Activated CD8-positive, alpha-beta memory T cell treated with anti-CD3 and anti-CD28 coated beads, Interleukin-2, amount 50 U/mL, for 48 hours (primary cell): Measurements from ENCODE around the gene SUCLG2.
"Not testable (repeated sequence)": the region's sequence is repeated elsewhere in the genome, so short reads cannot be mapped to it uniquely, and the experiment has no call there.

Experiments used
- DNase-seq: peaks from one replicate; pipeline ENCODE4 v3.0.0-alpha.2; 2020

The SUCLG2 gene

GRCh38 chr3:67605377-67605776 lies 49.0 kb downstream of the SUCLG2 start:
- DNase-seq, result no peak

GRCh38 chr3:67602816-67603215 lies 51.6 kb downstream of the SUCLG2 start:
- no peak for DNase-seq

- DNase-seq, result no peak
These were observed 52.3 kb downstream of the SUCLG2 start for GRCh38 chr3:67601919-67602608.

GRCh38 chr3:67601385-67601784 lies 53.0 kb downstream of the SUCLG2 start:
- DNase-seq, result no peak

GRCh38 chr3:67599821-67600220 lies 54.6 kb downstream of the SUCLG2 start:
- DNase-seq, result no peak

GRCh38 chr3:67598814-67599556 lies 55.4 kb downstream of the SUCLG2 start:
- DNase-seq, result no peak

- no peak for DNase-seq
These were observed 59.0 kb downstream of the SUCLG2 start for GRCh38 chr3:67595424-67595823.

GRCh38 chr3:67593761-67594234 lies 60.6 kb downstream of the SUCLG2 start:
- DNase-seq, result no peak

- DNase-seq, result no peak
These were observed 62.4 kb downstream of the SUCLG2 start for GRCh38 chr3:67592057-67592456.

- no peak for DNase-seq
These were observed 66.6 kb downstream of the SUCLG2 start for GRCh38 chr3:67587811-67588210.

- DNase-seq, result no peak
These were observed 67.1 kb downstream of the SUCLG2 start for GRCh38 chr3:67587301-67587700.

GRCh38 chr3:67584608-67585007 lies 69.8 kb downstream of the SUCLG2 start:
- not testable (repeated sequence) for DNase-seq

- DNase-seq, result no peak
These were observed 73.9 kb downstream of the SUCLG2 start for GRCh38 chr3:67580430-67581000.

- DNase-seq, result no peak
These were observed 76.0 kb downstream of the SUCLG2 start for GRCh38 chr3:67578416-67578815.

- no peak for DNase-seq
These were observed 78.0 kb downstream of the SUCLG2 start for GRCh38 chr3:67576441-67576840.

GRCh38 chr3:67569324-67569723 lies 85.1 kb downstream of the SUCLG2 start:
- DNase-seq, result no peak

- DNase-seq, result no peak
These were observed 86.5 kb downstream of the SUCLG2 start for GRCh38 chr3:67567893-67568292.

- DNase-seq, result no peak
These were observed 89.4 kb downstream of the SUCLG2 start for GRCh38 chr3:67564973-67565372.

- no peak for DNase-seq
These were observed 90.4 kb downstream of the SUCLG2 start for GRCh38 chr3:67564008-67564407.

- no peak for DNase-seq
These were observed 92.6 kb downstream of the SUCLG2 start for GRCh38 chr3:67561667-67562394.

- no peak for DNase-seq
These were observed 93.1 kb downstream of the SUCLG2 start for GRCh38 chr3:67561266-67561665.

GRCh38 chr3:67559029-67559605 lies 95.3 kb downstream of the SUCLG2 start:
- no peak for DNase-seq

GRCh38 chr3:67558426-67558825 lies 96.0 kb downstream of the SUCLG2 start:
- no peak for DNase-seq
